NCI-H446 (cell line): ENCODE data around the gene AADACL4.

Experiments
- DNase-seq, 2 experiments: peaks; one replicate each; lab custom pipeline; 2025; lab: John Stamatoyannopoulos, UW

The AADACL4 gene

GRCh38 chr1:12643785-12644184 lies at the start of gene AADACL4:
AADACL4 (plus strand) TSS chr1:12644085; CDS start chr1:12644547, 462 bp downstream.
- DNase-seq = no peak

GRCh38 chr1:12594490-12594889 lies 49.4 kb upstream of the AADACL4 start:
- no peak for DNase-seq

DNA sequence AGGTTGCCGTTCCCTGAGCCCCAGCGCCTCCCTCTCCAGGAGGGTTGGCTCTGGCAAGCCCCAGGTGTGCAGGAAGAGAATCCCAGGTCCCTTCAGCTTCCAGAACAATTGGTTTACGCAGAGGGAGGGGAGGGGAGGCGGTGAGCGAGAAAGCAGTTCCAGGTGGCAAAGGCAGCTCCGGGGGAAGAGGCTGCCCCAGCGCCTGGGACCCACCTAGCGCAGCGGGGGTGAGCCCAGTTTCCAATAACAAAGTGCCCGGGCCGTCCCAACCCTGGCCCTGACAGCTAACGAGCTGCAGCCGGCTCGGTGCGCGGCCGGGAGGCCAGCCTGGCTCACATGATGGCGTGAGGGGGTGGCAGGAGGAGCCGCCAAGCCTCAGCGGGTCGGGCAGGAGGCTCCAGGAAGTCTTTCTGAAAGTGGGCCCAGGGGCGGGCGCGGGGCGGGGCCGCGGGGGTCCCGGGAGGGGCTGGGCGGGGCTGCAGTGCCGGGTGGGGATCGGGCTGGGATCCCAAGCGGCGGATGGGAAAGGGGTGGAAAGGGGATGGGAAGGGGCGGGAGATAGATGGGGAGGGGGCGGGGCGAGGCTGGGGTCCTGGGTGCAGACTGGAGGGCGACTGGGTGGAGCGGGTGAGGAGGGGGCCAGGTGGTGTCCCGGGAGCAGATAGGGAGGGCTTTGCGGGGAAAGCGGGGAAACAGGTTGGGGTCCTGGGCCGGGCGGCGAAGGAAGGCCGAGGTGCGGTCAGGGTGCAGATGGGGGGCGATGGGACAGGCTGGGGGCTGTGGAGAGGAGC lies 48.7 kb upstream of the AADACL4 start:
- DNase-seq = no peak

GRCh38 chr1:12595757-12596006 lies 48.2 kb upstream of the AADACL4 start:
- DNase-seq = no peak

GRCh38 chr1:12596007-12596821 lies 47.7 kb upstream of the AADACL4 start:
- DNase-seq = no peak

DNA sequence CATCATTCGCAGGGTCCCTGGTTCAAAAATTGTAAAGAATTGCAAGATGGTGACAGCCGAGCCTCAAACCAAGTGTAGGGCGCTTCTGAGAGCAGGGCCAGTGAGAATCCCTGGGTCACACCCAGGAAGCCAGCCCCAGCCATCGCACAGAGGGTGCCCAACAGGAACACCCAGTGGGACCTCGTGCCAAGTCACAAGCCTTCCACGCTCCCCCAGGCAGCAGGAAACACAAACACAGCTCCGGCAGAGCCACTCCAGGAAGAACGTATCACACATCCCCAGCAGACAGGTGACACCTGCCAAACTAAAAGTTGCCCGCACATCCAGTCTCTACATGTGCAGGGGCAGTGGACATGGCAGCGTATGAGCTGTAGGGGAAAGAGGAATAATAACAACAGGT lies 46.1 kb upstream of the AADACL4 start:
- no peak for DNase-seq

GRCh38 chr1:12598974-12599373 lies 44.9 kb upstream of the AADACL4 start:
- DNase-seq = no peak

GRCh38 chr1:12599657-12600056 lies 44.2 kb upstream of the AADACL4 start:
- no peak for DNase-seq

DNA sequence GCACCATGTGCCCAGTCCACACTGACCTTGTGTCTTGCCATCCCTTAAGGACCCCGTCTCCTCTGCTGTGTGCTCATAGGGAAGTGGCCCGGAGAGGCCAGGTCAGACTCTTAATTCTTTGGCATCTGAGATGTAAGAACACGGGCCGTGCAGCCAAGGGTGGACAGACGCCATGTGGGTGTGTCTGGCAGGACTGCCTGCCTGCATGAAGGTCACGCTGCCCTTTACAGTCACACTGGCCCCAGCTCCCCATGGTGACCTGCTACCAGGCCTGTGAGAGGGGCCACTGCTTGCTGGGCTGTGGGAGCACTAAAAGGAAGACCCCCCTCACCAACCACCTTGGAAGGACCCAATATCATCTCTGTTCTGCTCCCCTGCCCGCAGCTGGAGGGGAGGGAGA lies 43.5 kb upstream of the AADACL4 start:
- DNase-seq = no peak

DNA sequence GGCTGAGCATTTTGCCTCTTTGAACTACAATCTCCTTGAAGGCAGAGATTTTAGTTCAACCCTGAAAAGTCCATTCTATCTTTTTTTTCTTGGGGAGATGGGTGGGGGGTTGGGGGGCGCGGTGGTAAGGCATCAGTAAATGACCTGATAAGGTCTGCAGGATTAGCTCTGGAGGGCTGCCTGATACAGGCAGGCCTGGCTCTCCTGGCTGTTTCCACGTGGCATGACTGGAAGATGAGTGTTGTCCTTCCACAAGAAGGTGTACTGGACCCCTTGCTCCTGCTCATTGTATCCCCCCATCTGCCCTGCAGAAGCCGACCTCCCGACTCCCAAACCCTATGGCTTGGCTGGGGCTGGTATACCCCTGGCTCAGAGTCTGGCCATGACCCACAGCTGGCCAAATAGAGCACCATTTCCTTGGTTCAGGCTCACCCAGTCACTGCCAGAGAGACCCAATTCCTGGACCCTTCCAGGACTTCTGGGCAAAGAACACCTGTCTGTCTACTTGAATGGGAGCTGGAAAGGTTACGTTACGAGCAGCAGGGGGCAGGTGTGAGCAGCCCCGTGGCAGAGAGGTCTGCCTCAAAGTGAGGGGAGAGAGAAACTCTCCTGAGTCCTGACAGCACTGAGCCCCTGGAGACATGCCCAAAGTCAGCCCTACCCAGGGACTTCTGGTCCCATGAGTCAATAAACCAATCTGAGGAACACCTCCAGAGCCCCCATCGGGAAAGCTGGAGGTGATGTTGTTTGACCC lies 42.8 kb upstream of the AADACL4 start:
- no peak for DNase-seq

- no peak for DNase-seq
Observed at GRCh38 chr1:12601700-12602658, 41.9 kb upstream of the AADACL4 start.

GRCh38 chr1:12602659-12603024 lies 41.2 kb upstream of the AADACL4 start:
- no peak for DNase-seq

GRCh38 chr1:12603224-12603623 lies 40.7 kb upstream of the AADACL4 start:
- DNase-seq = no peak

DNA sequence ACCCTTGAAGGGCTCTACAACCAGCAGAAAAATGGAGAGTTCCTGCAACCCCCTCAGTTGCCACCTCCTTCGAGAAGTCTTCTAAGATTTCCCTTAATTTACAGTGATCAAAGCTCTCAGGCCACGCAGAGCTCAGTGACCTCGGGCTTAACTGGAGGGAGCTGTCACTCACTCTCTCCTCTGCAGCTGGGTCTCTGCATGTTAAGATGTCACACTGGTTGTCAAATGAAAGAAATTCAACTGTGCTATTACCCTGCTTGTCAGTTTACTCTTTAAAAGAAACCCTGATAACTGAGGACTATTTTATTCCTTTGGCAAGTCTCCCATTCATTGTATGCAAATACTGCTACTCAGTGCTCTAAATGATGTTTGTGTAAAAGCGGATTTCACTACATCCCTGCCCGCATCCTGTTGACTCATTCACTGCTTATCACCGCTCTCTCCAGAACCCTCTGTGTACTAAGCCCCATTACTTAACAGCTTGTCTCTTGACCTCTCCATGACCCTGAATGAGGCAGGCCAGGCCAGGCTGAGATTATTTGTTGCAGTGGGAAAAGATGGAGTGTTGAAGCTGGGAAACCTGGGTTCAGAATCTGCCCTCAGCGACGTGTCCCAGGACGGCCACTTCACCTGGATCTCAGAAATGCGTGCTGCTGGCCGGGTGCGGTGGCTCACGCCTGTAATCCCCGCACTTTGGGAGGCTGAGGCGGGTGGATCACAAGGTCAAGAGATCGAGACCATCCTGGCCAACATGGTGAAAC lies 39.6 kb upstream of the AADACL4 start:
- DNase-seq = no peak

DNA sequence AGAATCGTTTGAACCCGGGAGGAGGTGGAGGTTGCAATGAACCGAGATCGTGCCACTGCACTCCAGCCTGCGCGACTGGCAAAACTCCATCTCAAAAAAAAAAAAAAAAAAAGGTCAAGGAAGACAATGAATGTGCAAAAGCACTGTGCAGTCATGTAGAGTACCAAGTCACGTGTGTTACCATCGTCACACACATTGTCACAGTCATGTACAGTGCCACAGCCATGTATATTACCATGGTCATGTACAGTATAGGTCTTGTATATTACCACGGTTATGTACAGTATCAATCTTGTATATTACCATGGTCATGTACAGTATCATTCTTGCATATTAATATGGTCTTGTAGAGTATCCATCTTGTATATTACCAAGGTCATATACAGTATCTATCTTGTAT lies 38.9 kb upstream of the AADACL4 start:
- no peak for DNase-seq

DNA sequence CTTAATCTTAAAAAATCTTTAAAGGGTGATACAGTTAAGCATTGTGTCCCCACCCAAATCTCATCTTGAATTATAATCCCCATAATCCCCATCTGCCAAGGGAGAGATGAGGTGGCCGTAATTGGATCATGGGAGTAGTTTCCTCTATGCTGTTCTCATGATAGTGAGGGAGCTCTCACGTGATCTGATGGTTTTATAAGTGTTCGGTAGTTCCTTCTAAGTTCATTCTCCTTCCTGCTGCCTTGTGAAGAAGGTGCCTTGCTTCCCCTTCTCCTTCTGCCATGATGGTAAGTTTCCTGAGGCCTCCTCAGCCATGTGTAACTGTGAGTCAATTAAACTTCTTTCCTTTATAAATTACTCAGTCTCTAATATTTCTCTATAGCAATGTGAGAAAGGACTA lies 36.6 kb upstream of the AADACL4 start:
- no peak for DNase-seq

DNA sequence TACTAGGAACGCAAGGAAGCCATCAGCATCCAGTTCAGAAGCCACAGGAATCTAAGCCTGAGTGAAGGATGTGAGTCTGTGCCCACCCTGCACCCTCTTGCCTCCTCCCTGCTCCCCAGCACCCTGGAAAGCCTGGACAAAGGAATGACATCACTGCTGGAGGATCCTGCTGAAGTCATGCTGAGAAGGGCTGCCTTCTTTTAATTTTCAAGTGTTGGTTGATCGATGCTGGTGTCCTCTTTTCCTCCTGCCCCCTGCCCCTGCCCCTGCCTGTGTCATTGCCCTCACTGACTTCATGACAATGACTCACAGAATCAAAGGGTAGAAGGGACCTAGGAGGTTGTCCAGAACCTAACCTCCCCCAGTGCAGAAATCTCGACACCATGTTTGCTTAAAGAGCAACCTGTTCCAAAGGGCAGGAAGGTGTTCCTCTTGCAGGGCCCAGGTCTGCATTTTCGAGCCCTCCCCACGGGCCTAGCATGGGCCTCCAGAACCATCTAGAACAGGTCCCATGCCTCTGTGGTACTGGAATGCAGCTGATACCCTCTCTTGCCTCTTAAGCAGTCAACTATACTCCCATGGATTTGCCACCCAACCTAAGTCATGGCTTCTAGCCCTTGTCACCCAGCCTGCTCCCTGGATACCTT lies 35.5 kb upstream of the AADACL4 start:
- no peak for DNase-seq

GRCh38 chr1:12609469-12610003 lies 34.3 kb upstream of the AADACL4 start:
- no peak for DNase-seq

DNA sequence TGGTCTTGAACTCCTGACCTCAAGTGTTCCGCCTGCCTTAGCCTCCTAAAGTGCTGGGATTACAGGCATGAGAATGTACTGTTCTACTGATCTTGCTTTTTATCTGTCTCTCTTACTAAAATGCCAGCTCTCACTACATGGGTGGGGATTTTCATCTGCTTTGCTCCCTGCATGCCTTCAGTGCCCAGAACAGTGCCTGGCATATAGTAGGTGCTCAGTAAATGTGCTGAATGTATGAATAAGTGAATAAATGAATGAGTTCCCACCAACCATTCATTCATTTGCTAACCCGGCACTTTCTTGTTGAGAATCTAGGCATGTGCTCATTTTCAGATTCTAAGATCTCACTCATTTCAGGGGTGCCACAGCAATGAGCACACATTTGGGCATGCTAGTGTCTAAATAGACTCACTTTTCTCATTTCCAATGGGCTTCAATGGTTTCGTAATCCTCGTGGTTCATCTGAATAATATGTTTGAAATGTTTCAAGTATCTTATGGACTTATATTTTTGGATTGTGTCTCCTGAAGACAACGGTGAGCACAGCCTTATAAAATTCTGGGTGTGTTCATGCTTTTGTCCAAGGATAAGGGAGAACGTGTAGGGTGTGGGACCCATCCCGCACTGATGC lies 33.5 kb upstream of the AADACL4 start:
- no peak for DNase-seq

GRCh38 chr1:12610941-12611340 lies 32.9 kb upstream of the AADACL4 start:
- no peak for DNase-seq
